ENCODE data around the gene FEZF2.

DNA sequence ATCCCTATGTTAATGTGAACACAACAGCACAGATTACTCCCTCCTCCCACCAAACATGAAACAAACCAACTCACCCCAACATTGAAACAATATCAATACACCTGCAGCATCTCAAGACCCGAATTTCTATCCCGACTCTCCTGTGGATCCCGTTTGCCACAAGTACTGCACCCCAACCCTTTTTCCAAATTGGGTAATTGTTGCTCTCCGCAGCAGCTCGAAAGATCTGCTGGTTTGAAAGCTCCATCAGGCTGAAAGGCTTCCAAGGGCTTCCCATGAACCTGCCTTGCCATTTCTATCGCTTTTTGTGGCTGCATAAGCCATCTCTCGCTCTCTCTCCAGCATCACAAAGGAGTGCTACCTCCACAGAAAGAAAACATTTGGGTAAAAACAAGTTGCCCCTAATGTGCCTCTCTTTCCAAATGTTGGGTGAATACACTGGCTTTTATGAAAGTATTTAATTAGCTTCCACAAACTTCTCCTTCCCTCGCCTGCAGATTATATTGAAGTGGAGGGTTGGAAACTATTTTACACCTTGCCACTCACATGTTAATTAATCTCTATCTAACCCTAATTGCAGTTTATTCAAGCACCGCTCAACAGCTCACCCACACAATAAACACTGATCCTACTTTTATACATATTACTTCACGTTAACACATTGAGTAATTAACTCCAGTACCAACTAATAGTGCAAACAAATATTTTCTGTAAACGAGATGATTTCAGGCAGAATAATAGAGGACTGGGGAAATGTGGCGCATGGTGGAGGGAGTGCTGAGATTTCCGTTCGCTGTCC, 2.5 kb upstream of the FEZF2 start:
- TF ChIP-seq GATA2 (IDR thresholded peaks at IDR 0.05; ENCODE audit: low read depth, low read length), result no peak
- TF ChIP-seq GATA3 (IDR thresholded peaks at IDR 0.05; ENCODE audit: low read depth, low read length), result no peak

Data from SH-SY5Y (cell line).